ENCODE measurements around the gene RAB3IL1. TPM values are rescaled to one million over a fixed set of nuclear protein-coding genes. Genes with fewer than 3 reads are reported as not detected.

The RAB3IL1 gene
- total RNA-seq, 6 experiments from 2014 or later, result 5.3 to 8.8 (median 7.9) TPM

GRCh38 chr11:61926235-61926634 lies 8.9 kb upstream of the RAB3IL1 start:
- Mint-ChIP-seq H3K36me3 (ENCODE audit: low read depth) (no peaks in the 10 kb centered on the region), H3K27me3 (ENCODE audit: insufficient read depth) (no peaks in the 10 kb centered on the region; the same call in none of the 2 replicates), H3K9me3 (no peaks in the 10 kb centered on the region), H3K27ac (no peak overlapping the region), H3K4me1 (ENCODE audit: low read depth) (peaks cover 18% of the 10 kb centered on the region), H3K4me3 (no peak overlapping the region)
- DNase-seq, result no peak
- TF ChIP-seq, protein P1, sequence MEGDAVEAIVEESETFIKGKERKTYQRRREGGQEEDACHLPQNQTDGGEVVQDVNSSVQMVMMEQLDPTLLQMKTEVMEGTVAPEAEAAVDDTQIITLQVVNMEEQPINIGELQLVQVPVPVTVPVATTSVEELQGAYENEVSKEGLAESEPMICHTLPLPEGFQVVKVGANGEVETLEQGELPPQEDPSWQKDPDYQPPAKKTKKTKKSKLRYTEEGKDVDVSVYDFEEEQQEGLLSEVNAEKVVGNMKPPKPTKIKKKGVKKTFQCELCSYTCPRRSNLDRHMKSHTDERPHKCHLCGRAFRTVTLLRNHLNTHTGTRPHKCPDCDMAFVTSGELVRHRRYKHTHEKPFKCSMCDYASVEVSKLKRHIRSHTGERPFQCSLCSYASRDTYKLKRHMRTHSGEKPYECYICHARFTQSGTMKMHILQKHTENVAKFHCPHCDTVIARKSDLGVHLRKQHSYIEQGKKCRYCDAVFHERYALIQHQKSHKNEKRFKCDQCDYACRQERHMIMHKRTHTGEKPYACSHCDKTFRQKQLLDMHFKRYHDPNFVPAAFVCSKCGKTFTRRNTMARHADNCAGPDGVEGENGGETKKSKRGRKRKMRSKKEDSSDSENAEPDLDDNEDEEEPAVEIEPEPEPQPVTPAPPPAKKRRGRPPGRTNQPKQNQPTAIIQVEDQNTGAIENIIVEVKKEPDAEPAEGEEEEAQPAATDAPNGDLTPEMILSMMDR (IDR thresholded peaks at IDR 0.05), result no peak

GRCh38 chr11:61925736-61926135 lies 8.4 kb upstream of the RAB3IL1 start:
- H3K4me1 Mint-ChIP-seq (ENCODE audit: low read depth), result peaks cover 18% of the 10 kb centered on the region
- no peaks in the 10 kb centered on the region for H3K36me3 Mint-ChIP-seq (ENCODE audit: low read depth)
- TF ChIP-seq, protein P1 (IDR thresholded peaks at IDR 0.05), result no peak
- H3K4me3 Mint-ChIP-seq, result no peak overlapping the region
- DNase-seq, result no peak
- no peak overlapping the region for H3K27ac Mint-ChIP-seq
- no peaks in the 10 kb centered on the region; the same call in none of the 2 replicates for H3K27me3 Mint-ChIP-seq (ENCODE audit: insufficient read depth)
- no peaks in the 10 kb centered on the region for H3K9me3 Mint-ChIP-seq

- H3K4me3 Mint-ChIP-seq, result no peak overlapping the region
- no peaks in the 10 kb centered on the region; the same call in 1 of the 2 replicates for H3K27me3 Mint-ChIP-seq (ENCODE audit: insufficient read depth)
- no peaks in the 10 kb centered on the region for H3K36me3 Mint-ChIP-seq (ENCODE audit: low read depth)
- peaks cover 18% of the 10 kb centered on the region for H3K4me1 Mint-ChIP-seq (ENCODE audit: low read depth)
- no peaks in the 10 kb centered on the region for H3K9me3 Mint-ChIP-seq
- H3K27ac Mint-ChIP-seq, result no peak overlapping the region
- TF ChIP-seq, protein P1 (IDR thresholded peaks at IDR 0.05), result no peak
- DNase-seq, result no peak
These were observed 6.7 kb upstream of the RAB3IL1 start for GRCh38 chr11:61924064-61924455.

DNA sequence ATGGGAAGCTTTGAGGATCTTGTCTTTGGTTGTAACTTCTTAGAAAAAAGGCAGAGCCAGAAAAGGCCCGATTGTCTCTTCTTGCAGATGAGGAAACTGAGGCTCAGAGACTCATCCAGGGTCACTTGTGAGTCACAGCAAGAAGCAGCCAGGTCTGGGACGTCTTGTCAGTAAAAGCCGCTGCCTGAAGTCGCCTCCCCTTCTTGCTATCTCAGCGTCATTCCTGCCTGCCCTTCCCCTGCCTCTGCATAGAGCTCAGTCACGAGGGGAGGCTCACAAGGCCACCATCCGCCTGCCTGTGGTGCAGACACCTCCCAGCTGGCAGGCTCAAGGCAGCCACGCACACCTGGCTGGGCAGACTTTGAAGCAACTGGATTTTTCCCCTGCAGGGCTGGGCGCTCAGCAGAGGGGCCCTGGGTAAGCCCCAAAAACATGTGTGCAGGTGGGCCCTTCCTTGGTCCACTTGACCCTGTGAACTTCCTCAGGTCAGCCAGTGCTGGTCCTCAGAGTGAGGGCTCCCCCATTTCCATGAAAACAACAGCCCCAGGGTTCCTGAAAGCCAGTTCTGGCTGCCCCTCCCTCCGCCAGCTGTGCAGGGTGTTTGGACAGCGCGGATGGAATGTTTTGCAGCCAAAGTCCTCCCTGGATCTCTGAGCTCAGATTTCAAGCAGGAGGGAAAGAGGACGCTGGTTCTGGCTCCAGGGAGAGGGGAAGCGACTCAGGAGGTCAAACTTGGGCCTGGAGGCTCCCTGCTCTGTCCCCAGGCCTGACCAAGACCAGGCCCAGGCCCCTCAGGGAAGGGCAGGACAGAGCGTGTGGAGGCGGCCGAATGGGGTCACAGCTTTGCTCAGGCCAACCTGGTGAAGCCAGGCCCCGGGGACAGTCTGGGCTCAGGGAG lies 6.0 kb upstream of the RAB3IL1 start:
- peak; percentile 18 for DNase-seq
- TF ChIP-seq, protein P1 (IDR thresholded peaks at IDR 0.05), result no peak
- Mint-ChIP-seq H3K4me3 (0 out of 2 replicates have a peak overlapping the region, but pooled peaks have one; percentile 29), H3K4me1 (ENCODE audit: low read depth) (peaks cover 18% of the 10 kb centered on the region), H3K27me3 (ENCODE audit: insufficient read depth) (no peaks in the 10 kb centered on the region; the same call in 1 of the 2 replicates), H3K27ac (peak overlapping the region; percentile 72), H3K9me3 (no peaks in the 10 kb centered on the region), H3K36me3 (ENCODE audit: low read depth) (no peaks in the 10 kb centered on the region)

DNA sequence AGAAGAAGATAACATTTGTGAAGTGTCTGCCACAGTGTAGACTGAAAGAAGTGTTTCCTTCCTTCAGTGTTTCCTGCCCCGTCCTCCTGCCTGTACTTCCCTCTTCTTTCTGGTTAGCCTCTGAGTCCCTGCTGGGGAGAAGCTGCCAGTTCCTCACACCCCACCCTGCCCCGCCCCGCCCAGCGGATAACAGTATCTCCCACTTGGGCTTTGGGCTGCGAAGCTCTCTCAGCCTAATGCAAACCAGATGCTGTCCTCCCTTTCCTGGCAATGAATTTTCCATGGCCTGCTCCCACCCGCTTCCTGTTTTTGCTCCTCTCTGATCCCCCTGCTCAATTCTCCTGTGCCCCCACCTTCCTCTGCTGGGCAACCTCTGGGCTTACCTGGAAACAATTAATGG lies 5.2 kb upstream of the RAB3IL1 start:
- Mint-ChIP-seq H3K27ac (peak overlapping the region; percentile 72), H3K9me3 (no peaks in the 10 kb centered on the region), H3K4me3 (peak overlapping the region; percentile 48), H3K36me3 (ENCODE audit: low read depth) (no peaks in the 10 kb centered on the region), H3K27me3 (ENCODE audit: insufficient read depth) (no peaks in the 10 kb centered on the region; the same call in 1 of the 2 replicates), H3K4me1 (ENCODE audit: low read depth) (peaks cover 23% of the 10 kb centered on the region)
- DNase-seq, result peak; percentile 47
- TF ChIP-seq, protein P1 (IDR thresholded peaks at IDR 0.05), result no peak
